ENCODE results near the gene PEG3. TPM values are rescaled to one million over a fixed set of nuclear protein-coding genes. Genes with fewer than 3 reads are reported as not detected.

Gene PEG3
- total RNA-seq, 1 experiment from 2014 or later = not detected

DNA sequence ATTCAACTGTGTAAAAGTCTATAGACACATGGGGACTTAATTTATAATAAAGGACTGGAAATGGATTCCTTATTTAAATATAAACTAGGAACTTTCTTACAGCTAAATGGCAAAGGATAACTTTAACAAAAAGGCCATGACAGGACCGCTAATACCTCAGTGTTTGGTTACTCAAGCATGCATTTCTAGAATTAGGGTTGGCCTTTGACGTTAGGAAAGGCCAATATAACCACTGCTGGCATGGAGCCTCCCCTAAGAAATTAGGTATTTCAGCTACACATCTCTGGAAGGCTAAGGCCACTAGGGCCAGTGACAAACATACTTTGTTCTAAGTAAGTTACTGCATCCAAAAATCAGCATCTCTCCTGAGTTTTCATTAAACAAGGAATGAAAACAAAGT is 9.3 kb downstream of the PEG3 start:
- Mint-ChIP-seq H3K9me3 (ENCODE audit: unreplicated experiment) (peaks cover 58% of the 10 kb centered on the region), H3K27ac (ENCODE audit: low read depth, unreplicated experiment) (no peak overlapping the region), H3K36me3 (ENCODE audit: insufficient read depth, unreplicated experiment) (no peaks in the 10 kb centered on the region), H3K4me1 (ENCODE audit: insufficient read depth, unreplicated experiment) (no peaks in the 10 kb centered on the region), H3K27me3 (ENCODE audit: insufficient read depth, unreplicated experiment) (no peaks in the 10 kb centered on the region), H3K4me3 (ENCODE audit: unreplicated experiment) (no peak overlapping the region)
- TF ChIP-seq CTCF (IDR thresholded peaks at IDR 0.05; ENCODE audit: unreplicated experiment) = no peak
- DNase-seq (ENCODE audit: unreplicated experiment) = no peak
- no TSS peak for BruUV-seq (replicated peaks)
- CTCF ChIA-PET = no interaction called here
- POLR2A ChIA-PET = no interaction called here
- intact Hi-C loops (cut with micrococcal nuclease) = no loop called here

GRCh38 chr19:56829596-56829995 is 10.9 kb downstream of the PEG3 start:
- no peak for DNase-seq (ENCODE audit: unreplicated experiment)
- Mint-ChIP-seq H3K9me3 (ENCODE audit: unreplicated experiment) (peaks cover 56% of the 10 kb centered on the region), H3K36me3 (ENCODE audit: insufficient read depth, unreplicated experiment) (no peaks in the 10 kb centered on the region), H3K4me3 (ENCODE audit: unreplicated experiment) (no peak overlapping the region), H3K27ac (ENCODE audit: low read depth, unreplicated experiment) (no peak overlapping the region), H3K4me1 (ENCODE audit: insufficient read depth, unreplicated experiment) (no peaks in the 10 kb centered on the region), H3K27me3 (ENCODE audit: insufficient read depth, unreplicated experiment) (no peaks in the 10 kb centered on the region)
- TF ChIP-seq CTCF (IDR thresholded peaks at IDR 0.05; ENCODE audit: unreplicated experiment) = no peak
- CTCF ChIA-PET = no interaction called here
- no TSS peak for BruUV-seq (replicated peaks)
- POLR2A ChIA-PET = no interaction called here
- intact Hi-C loops (cut with micrococcal nuclease) = no loop called here

- H3K27ac Mint-ChIP-seq (ENCODE audit: low read depth, unreplicated experiment) = no peak overlapping the region
- no peak for DNase-seq (ENCODE audit: unreplicated experiment)
- TF ChIP-seq CTCF (IDR thresholded peaks at IDR 0.05; ENCODE audit: unreplicated experiment) = no peak
- no peak overlapping the region for H3K4me3 Mint-ChIP-seq (ENCODE audit: unreplicated experiment)
- peaks cover 38% of the 10 kb centered on the region for H3K9me3 Mint-ChIP-seq (ENCODE audit: unreplicated experiment)
- BruUV-seq (replicated peaks) = no TSS peak
- POLR2A ChIA-PET = no interaction called here
- H3K27me3 Mint-ChIP-seq (ENCODE audit: insufficient read depth, unreplicated experiment) = no peaks in the 10 kb centered on the region
- H3K36me3 Mint-ChIP-seq (ENCODE audit: insufficient read depth, unreplicated experiment) = no peaks in the 10 kb centered on the region
- H3K4me1 Mint-ChIP-seq (ENCODE audit: insufficient read depth, unreplicated experiment) = no peaks in the 10 kb centered on the region
- CTCF ChIA-PET = no interaction called here
- intact Hi-C loops (cut with micrococcal nuclease) = no loop called here
Measured at GRCh38 chr19:56827708-56828107, 12.8 kb downstream of the PEG3 start.

GRCh38 chr19:56823956-56824355 is 16.6 kb downstream of the PEG3 start:
- intact Hi-C loops (cut with micrococcal nuclease) = no loop called here
- no peak for TF ChIP-seq CTCF (IDR thresholded peaks at IDR 0.05; ENCODE audit: unreplicated experiment)
- Mint-ChIP-seq H3K4me3 (ENCODE audit: unreplicated experiment) (no peak overlapping the region), H3K27ac (ENCODE audit: low read depth, unreplicated experiment) (no peak overlapping the region), H3K27me3 (ENCODE audit: insufficient read depth, unreplicated experiment) (no peaks in the 10 kb centered on the region), H3K36me3 (ENCODE audit: insufficient read depth, unreplicated experiment) (no peaks in the 10 kb centered on the region), H3K4me1 (ENCODE audit: insufficient read depth, unreplicated experiment) (no peaks in the 10 kb centered on the region), H3K9me3 (ENCODE audit: unreplicated experiment) (peaks cover 52% of the 10 kb centered on the region)
- no TSS peak for BruUV-seq (replicated peaks)
- DNase-seq (ENCODE audit: unreplicated experiment) = no peak
- CTCF ChIA-PET = interaction anchor here (0.7 kb wide), 1 partner anchor 10 kb away, joined by 3 read pairs; no protein-coding TSS in a partner anchor
- POLR2A ChIA-PET = no interaction called here

Measured in MCF 10A (cell line).